GM21576 (cell line): Measurements from ENCODE around the gene GLRX5.

ENCODE experiments used
- ATAC-seq: cut with Tn5 transposase; IDR thresholded peaks from one replicate; pipeline ENCODE4 v1.9.1; 2021; ENCODE audit warnings: mild to moderate bottlenecking, moderate library complexity; ENCODE audit not compliant: unreplicated experiment

Gene GLRX5

DNA sequence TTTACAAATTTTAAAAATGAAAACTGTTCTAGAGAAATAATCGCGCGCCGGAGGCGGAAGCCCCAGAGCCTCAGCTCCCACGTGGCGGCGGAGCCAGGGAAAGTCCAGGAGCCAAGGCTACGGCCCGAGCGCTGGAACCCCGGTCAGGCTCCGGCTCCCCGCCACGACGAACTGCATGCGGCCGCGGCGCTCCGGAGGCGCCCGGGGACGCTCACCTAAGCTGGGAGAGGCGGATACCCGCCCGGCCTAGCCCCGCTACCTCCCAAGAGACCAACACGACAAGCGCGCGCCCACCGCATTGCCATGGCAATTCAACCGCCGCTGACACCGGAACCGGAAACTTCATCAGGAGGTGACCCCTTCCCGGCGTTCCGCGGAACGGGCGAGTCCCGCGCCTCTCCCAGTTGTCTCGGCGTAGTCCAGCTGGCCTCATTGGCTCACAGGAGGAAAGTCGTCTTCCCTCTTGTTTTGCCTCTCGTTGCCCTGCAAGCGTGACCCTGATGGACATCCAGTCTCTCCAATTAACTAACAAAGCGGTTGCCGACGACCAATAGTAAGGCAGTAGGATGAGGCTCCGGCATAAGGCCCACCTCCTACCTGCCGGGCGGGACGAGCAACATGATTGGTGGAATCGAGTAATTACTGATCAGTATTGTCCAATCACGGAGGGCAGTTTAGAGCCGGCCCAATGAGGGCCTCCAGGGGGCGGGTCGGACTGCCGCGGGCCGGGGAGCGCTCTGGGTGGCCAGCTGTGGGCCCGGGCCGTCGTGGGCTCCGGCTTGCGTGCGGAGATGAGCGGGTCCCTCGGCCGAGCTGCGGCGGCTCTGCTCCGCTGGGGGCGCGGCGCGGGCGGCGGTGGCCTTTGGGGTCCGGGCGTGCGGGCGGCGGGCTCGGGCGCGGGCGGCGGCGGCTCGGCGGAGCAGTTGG, at the start of gene GLRX5:
TSS of gene GLRX5 (plus strand) at position 752 of the 927 bp plus-strand sequence. CDS start at position 792, 40 bp downstream.
- ATAC-seq = peak; percentile 90

- no peak for ATAC-seq
These were observed 49.5 kb upstream of the GLRX5 start for GRCh38 chr14:95485222-95485819.

GRCh38 chr14:95486875-95487668, 47.8 kb upstream of the GLRX5 start:
- ATAC-seq = peak; percentile 51

GRCh38 chr14:95487669-95488084, 47.2 kb upstream of the GLRX5 start:
- ATAC-seq = no peak

GRCh38 chr14:95488376-95489213, 46.3 kb upstream of the GLRX5 start:
- ATAC-seq = no peak

GRCh38 chr14:95489214-95490137, 45.4 kb upstream of the GLRX5 start:
- ATAC-seq = no peak

DNA sequence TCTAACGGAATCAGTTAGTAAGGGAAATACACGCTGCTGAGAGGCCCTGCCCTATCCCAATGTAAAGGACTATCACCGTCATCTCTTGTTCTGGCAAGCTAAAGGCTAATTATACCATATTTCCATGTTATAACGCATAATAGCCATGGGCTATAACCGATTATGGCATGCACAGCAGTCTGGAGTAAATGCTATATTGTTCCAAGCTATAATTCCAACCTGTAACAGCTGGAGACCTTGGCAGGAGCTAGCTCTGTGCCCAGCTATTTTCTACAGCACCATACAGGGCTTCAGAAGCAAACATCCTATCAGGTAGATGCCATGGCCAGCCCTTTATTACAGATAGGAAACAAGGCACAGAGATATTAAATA, 44.7 kb upstream of the GLRX5 start:
- no peak for ATAC-seq

- ATAC-seq = no peak
These were observed 44.0 kb upstream of the GLRX5 start for GRCh38 chr14:95490727-95491451.

GRCh38 chr14:95491936-95492608, 42.8 kb upstream of the GLRX5 start:
- ATAC-seq = no peak

DNA sequence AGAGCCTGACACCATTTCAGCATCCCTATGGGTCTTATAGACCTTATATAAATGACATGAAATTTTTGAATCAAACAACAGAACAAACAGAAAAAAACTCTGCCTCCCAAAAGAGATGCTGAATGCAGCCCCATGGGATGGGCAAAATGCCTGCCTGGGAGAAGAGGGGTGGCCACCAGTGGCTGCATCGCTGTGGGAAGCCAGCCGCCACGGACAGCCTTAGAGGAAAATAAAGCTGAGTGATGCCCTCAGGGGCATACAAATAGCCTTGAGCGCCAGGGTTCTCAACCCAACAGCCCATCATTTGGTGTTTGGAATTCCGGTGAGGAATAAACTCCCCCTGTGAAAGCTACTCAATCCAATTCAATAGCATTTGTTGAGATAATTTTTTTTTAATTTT, 41.3 kb upstream of the GLRX5 start:
- no peak for ATAC-seq

DNA sequence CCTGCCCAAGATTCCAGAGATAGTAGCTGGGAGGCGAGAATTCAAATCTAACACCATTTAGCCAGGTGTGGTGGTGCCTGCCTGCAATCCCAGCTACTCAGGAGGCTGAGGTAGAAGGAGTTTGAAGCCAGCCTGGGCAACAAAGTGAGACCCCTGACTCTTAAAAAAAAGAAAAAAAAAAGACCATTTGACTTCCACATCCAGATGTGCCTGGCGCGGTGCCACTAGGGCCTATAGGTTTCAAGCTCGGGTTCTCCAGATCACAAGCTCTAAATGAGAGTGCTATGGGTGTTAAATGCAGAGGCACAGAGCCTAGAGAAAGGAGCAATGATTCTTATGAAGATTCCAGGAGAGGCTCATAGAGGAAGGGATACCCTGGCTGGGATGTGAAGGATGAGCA, 40.9 kb upstream of the GLRX5 start:
- no peak for ATAC-seq

GRCh38 chr14:95494456-95494855, 40.4 kb upstream of the GLRX5 start:
- no peak for ATAC-seq

DNA sequence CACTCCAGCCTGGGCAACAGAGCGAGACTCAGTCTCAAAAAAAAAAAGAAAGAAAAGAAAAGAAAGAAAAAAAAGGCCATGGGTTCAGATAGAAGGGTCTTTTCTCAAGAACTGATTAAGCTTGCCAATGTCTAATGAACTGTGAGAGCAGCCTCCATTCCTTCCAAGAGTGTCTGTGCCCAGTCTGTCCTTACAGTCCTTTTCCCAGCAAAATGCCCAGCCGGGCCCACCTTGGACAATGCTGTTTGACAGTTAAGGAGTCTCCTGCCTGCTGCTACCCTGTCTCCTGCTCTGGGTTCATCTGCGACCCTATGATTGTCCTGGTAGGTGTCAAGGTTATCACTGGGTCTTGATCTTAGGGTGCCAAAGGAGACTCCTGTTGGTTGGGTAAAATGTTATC, 39.8 kb upstream of the GLRX5 start:
- no peak for ATAC-seq

DNA sequence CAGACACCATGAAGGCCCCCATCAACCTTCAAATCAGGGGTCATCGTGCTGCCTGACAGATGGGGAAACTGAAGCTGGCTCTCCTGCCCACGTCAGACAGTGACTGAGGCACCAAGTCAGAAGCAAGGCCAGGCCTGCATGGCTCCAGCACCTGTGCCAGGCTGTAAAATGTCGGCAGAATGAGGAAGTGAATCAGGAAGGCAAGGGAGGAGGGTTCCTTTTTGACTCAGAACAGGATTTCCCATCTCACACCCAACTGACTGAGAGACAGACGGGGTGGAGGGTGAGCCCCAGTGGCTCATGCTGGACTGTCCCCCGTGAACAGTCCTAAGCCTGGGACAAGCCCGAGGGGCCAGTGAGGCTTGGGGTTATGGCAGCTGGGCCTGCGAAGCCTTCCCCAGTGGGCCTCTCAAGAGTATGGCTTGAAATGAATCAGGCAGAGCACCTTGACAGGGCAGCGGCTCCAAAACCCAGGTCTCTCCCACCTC, 39.3 kb upstream of the GLRX5 start:
- ATAC-seq = peak; percentile 86

DNA sequence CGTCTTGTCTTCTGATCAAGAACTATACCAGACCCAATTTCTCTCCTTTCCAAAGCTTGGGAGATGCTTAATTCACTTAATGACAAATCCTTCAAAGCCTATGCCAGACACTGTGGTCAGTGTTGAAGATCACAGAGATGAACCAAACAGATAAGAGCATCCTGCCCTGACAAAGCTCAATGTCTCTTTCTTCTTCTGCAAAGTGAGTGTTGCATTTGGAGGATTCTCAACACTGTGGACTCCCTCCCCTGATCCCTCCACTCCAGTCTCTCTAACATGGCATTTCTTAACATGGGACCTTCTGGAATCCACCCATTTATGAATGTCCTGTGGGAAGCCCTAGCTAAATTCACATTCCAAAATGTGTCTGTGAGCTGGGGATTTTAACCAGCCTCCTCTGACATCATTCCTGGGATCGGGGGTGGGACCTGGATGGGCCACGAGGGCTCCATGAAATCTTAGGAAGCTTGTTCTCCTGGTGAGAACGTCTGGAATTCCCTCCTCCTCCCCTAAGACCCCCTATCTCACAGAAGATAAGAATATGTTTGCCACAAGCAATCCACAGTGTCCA, 38.7 kb upstream of the GLRX5 start:
- ATAC-seq = peak; percentile 14

DNA sequence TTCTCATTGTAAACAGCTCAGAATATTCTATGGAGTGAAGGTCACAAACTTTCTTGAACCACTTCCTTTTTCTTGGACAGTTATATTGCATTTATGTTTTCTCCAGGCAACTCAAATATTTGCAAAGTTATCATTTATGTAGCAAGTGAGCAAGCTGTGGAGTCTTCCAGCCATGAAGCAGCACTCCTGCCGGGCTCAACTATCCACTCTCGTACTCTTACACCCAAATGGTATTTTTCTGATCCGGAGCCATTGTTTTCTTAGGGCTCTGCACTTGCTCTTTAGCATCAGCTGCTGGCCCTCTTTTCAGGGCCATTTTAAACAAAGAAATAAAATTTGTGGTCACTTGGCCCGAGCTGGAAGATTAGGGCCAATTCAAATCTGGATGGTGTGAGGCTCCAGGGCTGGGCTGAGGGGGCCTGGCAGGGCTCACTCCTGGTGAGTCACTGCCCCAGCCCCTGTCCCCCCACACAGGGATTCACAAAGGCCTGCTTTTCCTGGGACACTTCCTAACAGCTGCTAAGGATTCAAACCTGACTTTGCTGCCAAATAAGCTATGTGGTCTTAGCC, 38.1 kb upstream of the GLRX5 start:
- ATAC-seq = no peak

DNA sequence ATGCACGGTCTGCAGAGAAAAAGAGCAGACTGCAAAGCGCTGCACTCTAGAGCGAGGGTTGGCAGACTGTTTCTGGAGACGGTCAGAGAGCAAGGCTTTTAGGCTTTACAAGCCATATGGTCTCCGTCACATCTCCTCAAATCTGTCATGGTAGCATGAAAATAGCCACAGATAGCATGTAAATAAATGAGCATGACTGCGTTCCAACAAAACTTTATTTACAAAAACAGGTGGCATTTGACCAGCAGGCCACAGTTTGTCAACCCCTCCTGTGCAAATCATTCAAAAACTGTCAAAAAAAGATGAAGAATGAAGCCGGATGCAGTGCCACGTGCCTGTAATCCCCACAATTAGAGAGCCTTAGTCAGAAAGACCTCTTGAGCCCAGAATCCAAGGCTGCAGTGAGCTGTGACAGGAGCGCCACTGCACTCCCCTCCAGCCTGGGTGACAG, 37.3 kb upstream of the GLRX5 start:
- no peak for ATAC-seq
